SK-MEL-5 (cell line): ENCODE measurements around the gene C14orf39. TPM values are rescaled to one million over a fixed set of nuclear protein-coding genes. Genes with fewer than 3 reads are reported as not detected.

Experiments used
- DNase-seq: peaks from one replicate; pipeline ENCODE4 v3.0.0-alpha.2; 2016; ENCODE audit warnings: low read depth, low spot score
- in situ Hi-C: cut with HindIII; loops from 2 replicates; pipeline ENCODE4 v1.10.0; 2016; ENCODE audit warnings: low sequenced_read_pairs, high pct_unique_total_duplicates, low pct_unique_long_range_greater_than_20kb
- polyA plus RNA-seq, 2 experiments: library from polyadenylated mRNA; depleted of rRNA; stranded (reverse); fragments of >200 nt; gene quantifications; 2 replicates each; pipeline ENCODE4 v1.2.3, GENCODE V29; 2015
- total RNA-seq: library from RNA; depleted of rRNA; stranded (reverse); fragments of >200 nt; shearing (Covaris generic); gene quantifications from 2 replicates; pipeline ENCODE4 v1.2.3, GENCODE V29; 2014; rRNA removed

Gene C14orf39
- not detected in 2 replicates for total RNA-seq
- 0.14 and 0.34 TPM in 2 replicates for polyA plus RNA-seq (2015; cell fraction: cytosol; rRNA removed)
- 0.73 TPM in 1 of 2 replicates, not detected in the other for polyA plus RNA-seq (2015; cell fraction: nucleus; rRNA removed)

DNA sequence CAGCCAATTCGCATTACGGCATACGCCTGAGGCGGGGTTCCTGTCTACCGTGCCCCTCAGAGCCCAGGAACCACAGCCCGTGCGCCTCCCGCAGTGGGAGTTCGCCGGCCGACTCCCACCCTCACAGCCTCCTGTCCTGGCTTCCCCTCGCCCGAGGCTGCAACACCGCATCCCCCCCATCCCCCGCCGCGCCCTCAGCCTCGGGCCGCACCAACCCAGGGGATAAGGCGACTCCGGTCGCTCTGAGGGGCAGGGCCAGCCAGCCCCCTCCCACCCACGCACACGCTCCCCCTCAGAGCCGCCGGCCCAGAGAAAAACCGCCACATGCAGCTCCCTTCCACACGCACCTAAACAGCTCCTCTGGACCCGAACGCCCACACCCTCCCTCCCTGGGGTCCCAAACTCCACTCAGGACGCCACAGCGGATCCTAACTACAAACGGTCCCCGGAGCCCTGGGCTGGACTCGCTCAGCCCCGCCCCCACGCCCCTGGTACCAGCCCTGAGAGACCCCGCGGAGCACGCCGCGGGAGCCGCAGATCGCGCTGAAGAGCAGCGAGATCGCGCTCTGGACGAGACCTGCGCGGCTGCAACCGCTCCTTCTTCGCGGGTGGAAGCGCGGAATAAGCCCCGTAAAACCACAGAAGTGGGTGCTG, at the start of gene C14orf39:
C14orf39 (minus strand) TSS at position 466 of the 654 bp plus-strand sequence. CDS start 985 bp downstream, outside the sequence.
- DNase-seq, result peak; percentile 29

GRCh38 chr14:60532442-60532841, 46.6 kb upstream of the C14orf39 start:
- DNase-seq, result peak; percentile 28
- in situ Hi-C loops, result no loop called here

More for the DNA sequence above, at the start of gene C14orf39:
- in situ Hi-C loops, result no loop called here

DNA sequence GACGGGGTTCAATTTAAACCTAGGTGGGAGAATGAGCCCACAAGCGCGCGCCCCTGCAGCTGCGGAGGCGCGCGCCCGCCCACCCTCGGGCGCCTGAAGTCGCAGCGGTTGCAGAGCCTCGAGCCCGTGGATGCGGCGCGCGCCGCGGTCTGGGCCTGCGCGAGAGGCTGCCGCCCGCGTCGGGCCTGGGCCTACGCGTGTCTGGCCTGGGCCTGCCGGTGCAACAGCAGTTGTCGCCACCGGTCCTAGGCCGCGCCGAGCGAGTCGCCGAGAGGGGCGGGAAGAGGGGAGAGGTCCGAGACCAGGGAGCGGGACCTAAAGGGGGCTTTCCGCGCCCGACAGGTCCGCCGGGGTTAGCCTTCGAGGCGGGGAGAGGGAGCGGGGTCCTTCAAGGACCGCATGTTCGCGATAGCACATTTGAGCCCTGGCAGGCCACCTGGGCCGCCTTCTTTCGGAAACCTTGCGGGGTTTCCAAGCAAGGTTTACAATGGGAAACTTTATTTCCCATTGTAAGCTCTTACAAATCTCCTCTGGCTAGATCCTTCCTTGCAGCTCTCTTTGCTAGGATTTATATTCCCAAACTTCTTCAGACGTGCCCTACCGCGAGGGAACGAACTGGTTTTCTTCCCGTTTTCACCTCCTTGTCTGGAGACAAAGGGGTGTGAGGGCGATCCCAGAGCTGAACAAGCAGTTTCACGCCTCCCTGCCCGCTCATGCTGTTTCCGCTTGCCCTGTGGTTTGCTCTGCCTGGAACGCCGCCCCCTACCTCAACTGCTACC, 29.8 kb upstream of the C14orf39 start:
- no peak for DNase-seq
- in situ Hi-C loops, result no loop called here

DNA sequence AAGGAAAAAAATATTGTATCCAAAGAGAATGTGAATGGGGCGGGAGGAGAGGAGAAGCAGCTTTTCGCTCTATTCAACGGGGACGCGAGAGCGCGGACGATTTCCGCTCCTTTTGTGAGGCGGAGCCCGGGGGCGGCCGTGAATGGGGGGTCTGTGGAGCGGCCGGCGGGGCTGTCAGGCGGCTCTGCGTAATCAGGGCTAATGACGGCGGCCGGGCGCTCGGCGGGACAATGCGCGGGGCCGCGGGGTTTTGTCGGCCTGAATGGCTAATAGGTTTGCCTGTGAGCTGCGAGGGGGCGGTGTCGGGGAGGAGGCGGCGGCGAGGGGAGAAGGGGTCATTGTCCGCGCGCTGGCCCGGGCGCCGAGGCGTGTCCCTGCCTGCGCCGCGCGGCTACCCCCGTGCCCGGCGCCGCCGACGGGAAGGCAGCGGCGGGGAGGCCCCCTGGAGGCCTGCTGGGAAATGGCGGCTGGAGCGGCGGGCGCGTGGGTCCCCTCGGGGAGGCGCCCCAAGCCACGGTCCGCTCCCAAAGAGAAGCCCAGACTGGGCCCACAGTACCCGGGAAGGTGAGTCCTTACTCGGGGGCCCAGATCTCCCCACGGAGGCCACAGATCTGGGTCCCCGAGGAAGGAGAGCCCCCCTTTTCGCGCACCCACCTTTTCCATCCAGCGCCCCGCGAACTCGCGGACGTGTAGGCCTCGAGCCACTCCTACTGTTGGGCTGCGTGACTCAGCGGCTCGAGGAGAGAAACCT, 29.1 kb upstream of the C14orf39 start:
- in situ Hi-C loops, result no loop called here
- peak; percentile 91 for DNase-seq

GRCh38 chr14:60514378-60514740, 28.5 kb upstream of the C14orf39 start:
- in situ Hi-C loops, result no loop called here
- DNase-seq, result peak; percentile 70

DNA sequence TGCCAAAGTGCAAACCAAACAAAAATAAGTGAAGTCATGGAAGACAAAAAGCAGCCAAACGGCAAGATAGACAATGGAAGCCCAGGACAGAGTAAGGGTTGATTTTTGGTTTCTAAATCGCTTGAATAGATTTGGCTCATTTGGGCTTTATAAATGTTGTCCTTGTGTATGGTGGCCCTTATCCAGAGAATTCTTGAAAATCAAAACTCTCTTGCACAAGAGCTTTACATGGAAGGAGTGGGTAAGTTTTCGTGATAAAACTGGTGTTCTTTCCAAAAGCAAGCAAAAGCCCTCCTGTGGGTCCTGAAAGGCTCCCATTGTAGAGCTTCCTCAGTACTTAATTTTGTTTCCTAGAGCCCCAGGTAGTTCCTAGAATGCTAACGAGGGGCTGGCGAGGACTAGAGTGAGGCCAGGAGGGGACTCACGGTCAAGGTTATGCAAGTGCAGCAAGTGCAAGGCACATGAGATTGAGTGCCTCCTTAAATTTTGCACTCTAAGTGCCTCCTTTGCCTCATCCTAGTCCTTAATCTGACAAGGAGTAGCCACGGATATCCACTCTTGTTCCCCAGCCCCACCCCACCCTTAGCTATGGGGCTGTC, 27.2 kb upstream of the C14orf39 start:
- no peak for DNase-seq
- in situ Hi-C loops, result no loop called here

GRCh38 chr14:60512126-60512525, 26.3 kb upstream of the C14orf39 start:
- no peak for DNase-seq
- in situ Hi-C loops, result no loop called here

DNA sequence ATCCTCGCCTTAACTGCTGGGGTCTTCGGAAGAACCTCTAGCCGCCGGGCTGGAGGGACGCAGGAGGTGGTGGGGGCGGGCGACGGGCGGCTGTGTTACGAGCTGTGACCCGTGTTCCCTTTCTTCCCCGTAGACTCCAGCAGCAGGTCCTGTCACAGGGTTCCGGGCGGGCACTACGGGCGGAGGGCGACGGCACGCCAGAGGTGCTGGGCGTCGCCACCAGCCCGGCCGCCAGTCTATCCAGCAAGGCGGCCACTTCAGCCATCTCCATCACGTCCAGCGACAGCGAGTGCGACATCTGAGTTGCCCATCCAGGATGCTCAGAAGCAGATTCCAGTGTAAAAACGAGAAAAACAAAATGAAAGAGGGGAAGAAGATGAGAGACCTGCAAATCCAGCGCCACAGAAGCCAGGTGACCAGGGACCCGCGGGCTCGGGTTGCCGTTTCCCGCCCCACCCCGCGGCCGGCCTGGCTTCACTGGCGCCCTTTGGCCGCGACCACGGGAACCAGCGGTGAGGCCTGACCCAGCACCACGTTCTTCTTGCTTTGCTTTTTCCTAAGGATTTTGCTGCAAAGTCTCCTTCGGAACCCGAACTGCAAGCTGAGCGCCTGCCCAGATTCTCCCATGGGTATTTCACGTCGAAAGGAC, 25.2 kb upstream of the C14orf39 start:
- in situ Hi-C loops, result no loop called here
- DNase-seq, result no peak

DNA sequence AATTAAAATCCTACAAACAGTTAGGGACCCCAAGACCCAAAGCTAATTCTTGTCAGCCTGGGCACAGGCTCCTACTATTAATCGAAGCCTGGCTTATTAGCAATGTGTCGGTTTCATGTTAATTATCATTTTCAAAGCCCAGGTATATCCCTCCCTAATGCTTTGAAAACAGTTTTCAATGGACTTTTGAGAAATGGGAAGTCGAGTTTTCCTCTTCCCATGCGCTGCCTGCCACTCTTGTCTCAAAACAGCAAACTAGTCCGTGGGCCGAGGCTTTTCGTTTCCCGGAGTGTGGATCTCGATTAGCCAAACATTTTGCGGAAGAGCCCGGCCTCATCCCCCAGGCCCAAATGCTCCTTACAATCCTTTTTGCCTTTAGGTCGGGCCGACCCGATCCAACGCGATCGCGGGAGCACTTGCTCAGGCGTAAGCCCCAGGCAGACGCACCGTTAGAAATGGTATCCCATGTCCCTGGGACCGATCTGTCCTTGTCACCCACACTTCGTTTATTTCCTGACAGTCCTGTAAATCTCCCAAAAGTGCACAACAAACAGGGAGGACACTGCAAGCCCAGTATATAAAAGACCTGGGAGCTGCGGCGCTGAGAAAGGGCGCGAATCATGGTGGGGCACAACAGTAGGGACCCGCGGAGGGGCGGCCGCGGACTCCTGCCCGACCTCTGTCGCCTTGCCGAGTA, 24.5 kb upstream of the C14orf39 start:
- in situ Hi-C loops, result no loop called here
- DNase-seq, result no peak

GRCh38 chr14:60509438-60510253, 23.8 kb upstream of the C14orf39 start:
- in situ Hi-C loops, result no loop called here

GRCh38 chr14:60508707-60509437, 23.0 kb upstream of the C14orf39 start, which contains the start of gene SIX6:
Gene SIX6, plus strand, starts transcription at chr14:60509146. Its CDS starts 253 bp downstream, at chr14:60509399.
- in situ Hi-C loops, result no loop called here
- DNase-seq, result no peak

More at GRCh38 chr14:60509438-60510253, 23.8 kb upstream of the C14orf39 start:
- DNase-seq, result no peak

DNA sequence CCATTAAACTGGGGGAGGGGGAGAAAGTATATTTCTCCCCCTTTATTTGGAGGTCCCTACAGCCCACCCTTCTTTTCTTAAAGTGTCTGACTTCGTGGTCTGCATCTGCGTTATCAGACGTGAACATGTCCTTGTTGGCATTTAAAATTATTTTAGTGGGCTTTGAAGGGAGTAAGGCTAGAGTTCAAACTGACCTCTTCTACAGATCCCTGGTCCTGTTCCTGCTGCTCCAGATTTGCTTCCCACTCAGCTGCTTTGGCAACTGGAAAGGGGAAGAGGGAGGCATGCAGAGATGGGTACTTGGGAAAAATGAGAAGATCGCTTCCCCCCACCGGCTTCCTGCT, 22.5 kb upstream of the C14orf39 start:
- in situ Hi-C loops, result no loop called here
- no peak for DNase-seq

GRCh38 chr14:60506985-60507829, 21.3 kb upstream of the C14orf39 start:
- no peak for DNase-seq
- in situ Hi-C loops, result no loop called here

DNA sequence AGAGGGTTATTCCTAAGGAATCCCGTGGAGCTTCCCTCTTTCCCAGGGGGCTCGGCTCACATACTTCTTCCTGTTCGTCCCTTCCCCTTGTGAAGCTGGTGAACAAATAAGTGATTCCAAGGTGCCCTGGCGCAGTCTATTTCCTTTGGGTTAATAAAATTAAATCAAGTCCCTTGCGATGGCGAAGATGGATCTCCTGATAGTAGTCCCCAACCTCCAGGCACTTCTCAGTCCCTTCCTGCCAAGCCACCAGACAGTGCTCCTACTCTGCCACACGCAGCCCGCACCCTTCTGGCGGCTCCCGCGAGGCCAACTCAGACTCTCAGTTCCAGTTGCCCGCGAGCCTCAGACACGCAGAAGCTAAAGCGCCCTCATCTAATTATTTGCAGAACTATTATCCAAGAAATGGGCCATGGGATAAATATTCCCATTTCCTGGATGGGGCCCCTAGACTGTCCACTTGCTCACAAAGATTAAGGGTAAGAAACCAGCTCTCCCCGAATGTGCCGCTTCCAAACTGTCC, 20.7 kb upstream of the C14orf39 start:
- no peak for DNase-seq

More for the DNA sequence above, 20.7 kb upstream of the C14orf39 start:
- in situ Hi-C loops, result no loop called here
